WI38 (cell line): ENCODE measurements around the gene LRP2.
"Not testable (repeated sequence)": the region's sequence is repeated elsewhere in the genome, so short reads cannot be mapped to it uniquely, and the experiment has no call there.

Experiments
- H3K4me3 ChIP-seq: 2 replicates; pipeline ENCODE4 v1.5.1; 2011; ENCODE audit warnings: low read depth, mild to moderate bottlenecking, control low read depth, low read length
- CTCF ChIP-seq: IDR thresholded peaks from 2 replicates; pipeline ENCODE4 v1.5.1; 2012; ENCODE audit warnings: low read depth, mild to moderate bottlenecking, control low read depth, low read length

The LRP2 gene

GRCh38 chr2:169272010-169272409 lies 90.3 kb downstream of the LRP2 start:
- TF ChIP-seq CTCF, result no peak
- no peak overlapping the region for H3K4me3 ChIP-seq

- H3K4me3 ChIP-seq, result not testable (repeated sequence)
Measured at GRCh38 chr2:169270574-169270973, 91.8 kb downstream of the LRP2 start.

- H3K4me3 ChIP-seq, result no peak overlapping the region
- no peak for TF ChIP-seq CTCF
Measured at GRCh38 chr2:169265591-169265990, 96.7 kb downstream of the LRP2 start.

GRCh38 chr2:169260846-169261642 lies 101.3 kb downstream of the LRP2 start:
- H3K4me3 ChIP-seq, result no peak overlapping the region
- TF ChIP-seq CTCF, result no peak

- no peak for TF ChIP-seq CTCF
- no peak overlapping the region for H3K4me3 ChIP-seq
Measured at GRCh38 chr2:169260246-169260645, 102.1 kb downstream of the LRP2 start.

- no peak for TF ChIP-seq CTCF
- no peak overlapping the region for H3K4me3 ChIP-seq
Measured at GRCh38 chr2:169259402-169259801, 102.9 kb downstream of the LRP2 start.

- no peak for TF ChIP-seq CTCF
- no peak overlapping the region for H3K4me3 ChIP-seq
Measured at GRCh38 chr2:169258045-169258601, 104.2 kb downstream of the LRP2 start.
